NK-92 treated with Interleukin-12 subunit alpha and Interleukin-12 subunit beta, amount 100 ng/mL, for 24 hours (cell line): ENCODE data around the gene RNF2.
"Not testable (repeated sequence)": the region's sequence is repeated elsewhere in the genome, so short reads cannot be mapped to it uniquely, and the experiment has no call there.

ENCODE experiments used
- DNase-seq: peaks from one replicate; lab custom pipeline; 2025; lab: John Stamatoyannopoulos, UW

Gene RNF2

DNA sequence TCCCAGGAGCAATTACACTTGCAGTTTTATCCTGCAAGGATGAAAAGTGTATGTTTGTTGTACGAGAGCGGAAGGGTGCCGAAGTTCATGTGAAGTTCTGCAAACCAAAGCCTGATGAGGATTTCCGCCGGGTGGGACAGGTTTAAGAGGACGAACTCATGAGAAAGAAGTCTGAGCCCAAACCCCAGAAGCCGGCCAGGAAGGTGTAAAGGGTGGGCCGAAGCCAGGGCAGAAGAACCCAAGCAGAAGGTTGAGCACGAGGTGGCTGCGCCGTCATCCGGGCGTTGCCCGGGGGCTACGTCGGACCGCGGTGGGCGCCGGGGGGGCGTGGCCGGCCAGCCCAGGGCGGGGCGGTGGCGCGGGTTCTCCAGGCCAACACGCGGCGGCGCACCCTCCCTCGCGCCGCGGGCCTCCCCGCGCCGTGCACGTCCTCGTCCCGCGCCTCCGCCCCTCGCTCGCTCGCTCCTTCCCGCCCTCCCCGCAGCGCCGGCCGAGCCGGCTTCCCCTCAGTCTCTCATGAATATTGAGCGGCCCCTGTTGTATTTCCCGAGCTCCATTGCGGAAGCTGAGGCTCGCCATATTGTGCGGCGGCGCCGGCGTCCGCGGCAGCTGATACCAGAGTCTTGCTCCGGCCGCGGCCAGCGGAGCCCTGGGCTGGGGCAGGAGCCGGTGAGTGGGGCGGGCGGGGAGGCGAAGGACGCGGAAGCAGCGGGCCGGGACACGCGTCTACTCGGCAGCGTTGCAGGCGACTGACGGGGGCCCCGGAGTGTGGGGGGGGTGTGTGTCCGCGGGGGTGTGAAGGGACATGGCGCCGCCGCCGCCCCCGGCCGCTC, at the start of gene RNF2:
TSS of gene RNF2 (plus strand) at position 578 of the 833 bp plus-strand sequence. CDS start 41,996 bp downstream, outside the sequence.
- DNase-seq, result peak; percentile 66

DNA sequence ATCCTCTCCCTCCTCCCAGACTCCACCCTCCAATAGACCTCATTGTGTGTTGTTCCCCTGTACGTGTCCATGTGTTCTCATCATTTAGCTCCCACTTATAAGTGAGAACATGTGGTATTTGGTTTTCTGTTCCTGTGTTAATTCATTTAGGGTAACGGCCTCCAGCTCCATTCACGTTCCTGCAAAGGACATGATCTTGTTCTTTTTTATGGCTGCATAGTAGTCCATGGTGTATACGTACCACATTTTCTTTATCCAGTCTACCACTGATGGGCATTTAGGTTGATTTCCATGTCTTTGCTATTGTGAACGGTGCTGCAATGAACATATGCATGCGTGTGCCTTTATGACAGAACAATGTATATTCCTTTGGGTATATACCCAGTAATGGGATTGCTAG, 45.4 kb upstream of the RNF2 start:
- DNase-seq, result not testable (repeated sequence)

DNA sequence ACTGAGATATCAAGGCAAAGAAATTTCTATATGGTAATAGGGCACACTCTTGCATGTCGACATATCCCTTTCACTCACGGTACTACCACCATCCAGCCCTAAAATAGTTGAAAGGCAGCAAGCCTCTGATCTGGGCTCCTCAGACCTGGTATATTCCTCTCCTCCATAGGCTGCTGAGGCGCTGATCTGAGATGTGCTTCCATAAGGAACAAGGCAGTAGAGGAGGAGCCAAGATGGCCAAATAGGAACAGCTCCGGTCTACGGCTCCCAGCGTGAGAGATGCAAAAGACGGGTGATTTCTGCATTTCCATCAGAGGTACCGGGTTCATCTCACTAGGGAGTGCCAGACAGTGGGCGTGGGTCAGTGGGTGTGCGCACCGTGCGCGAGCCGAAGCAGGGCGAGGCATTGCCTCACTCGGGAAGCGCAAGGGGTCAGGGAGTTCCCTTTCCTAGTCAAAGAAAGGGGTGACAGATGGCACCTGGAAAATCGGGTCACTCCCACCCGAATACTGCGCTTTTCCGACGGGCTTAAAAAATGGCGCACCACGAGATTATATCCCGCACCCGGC, 44.0 kb upstream of the RNF2 start:
- not testable (repeated sequence) for DNase-seq

DNA sequence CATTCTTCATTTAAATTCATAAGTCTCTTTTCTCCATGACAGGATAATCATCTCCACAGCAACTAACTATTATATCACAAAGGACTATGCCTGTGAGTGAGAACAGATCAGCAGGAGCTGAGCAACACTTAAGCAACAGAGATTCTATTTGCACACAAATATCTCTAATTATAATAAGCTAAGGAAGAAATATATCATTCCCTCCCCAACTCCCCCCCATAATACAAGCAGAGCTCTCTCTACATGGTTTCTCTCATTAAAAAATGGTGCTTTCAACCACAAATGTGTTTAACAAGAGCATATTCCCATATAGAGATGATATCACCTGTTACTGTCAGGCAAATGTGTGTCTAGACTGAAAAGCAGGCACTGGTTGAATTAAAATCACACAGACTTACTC, 36.5 kb upstream of the RNF2 start:
- DNase-seq, result no peak

DNA sequence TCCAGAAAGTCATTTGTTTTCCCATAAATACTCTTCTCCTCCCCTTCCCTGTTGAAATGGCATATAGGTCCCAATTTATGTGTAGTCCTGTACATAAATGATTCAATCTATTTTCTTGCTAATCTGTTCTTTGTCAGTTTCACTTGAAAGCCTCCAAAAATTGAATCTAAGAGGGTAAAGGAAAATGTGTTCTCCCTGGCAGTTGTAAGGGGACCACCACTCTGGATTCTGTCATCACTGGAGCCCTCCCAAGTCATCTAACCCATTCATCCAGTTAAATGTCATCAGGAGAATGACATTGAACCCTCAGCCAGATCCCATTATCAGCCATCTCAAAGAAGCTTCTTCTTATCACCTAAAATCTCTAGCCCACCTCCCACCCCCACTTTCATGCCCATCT, 35.0 kb upstream of the RNF2 start:
- DNase-seq, result no peak

DNA sequence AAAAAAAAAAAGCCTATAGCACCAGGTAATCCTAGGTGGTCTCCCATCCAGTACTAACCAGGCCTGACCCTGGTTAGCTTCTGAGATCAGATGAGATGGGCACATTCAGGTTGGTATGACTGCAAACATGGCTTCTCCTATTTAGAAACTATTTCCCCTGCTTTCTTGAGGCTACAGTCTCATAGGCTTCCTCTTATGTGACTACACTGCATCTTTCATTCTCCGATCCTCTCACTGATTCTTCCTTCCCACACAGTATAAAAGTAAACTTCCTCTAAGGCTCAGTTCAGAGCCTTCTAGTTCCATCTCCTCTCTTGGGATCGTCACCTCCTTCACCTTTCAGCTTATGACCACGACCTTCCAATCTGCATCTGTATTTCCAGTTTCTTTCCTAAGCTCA, 30.4 kb upstream of the RNF2 start:
- DNase-seq, result no peak

DNA sequence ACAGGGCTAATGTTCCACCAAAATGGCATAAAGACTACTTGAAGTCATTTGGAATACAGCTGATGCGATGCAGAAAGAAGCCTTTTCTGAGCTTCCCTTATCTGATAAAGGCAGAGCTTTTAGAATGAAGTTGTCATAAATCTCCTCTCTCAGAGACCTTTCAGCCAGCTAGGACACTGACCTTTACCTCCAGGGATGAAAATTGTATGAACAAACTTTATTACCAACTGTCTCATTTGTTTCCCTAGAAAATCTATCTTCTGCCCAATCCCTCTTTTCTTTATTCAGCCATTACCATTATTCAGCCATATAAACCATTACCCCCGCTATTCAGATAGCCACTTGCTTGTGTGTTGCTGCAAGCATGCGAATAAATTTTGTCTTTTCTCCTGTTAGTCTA, 29.7 kb upstream of the RNF2 start:
- DNase-seq, result no peak

- DNase-seq, result no peak
Observed at GRCh38 chr1:185016880-185017279, 28.5 kb upstream of the RNF2 start.

DNA sequence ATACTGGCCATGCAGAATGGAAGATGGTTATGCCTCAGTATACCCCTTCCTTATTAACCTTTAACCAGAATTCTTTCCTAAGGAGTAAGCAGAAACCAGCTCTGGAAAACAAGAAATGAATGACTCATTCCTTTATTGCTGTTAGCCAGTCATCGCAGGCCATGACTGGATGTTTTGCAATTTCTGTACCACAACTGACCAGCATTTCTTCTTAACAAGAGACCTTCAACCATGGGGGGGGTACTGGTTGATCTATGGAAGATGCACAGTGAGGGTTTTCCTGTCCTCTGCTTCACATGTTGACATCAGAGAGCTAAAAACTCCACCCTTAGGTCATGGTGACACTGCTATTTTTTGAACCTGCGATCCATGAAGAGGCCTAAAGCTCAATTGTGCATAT, 28.0 kb upstream of the RNF2 start:
- no peak for DNase-seq

DNA sequence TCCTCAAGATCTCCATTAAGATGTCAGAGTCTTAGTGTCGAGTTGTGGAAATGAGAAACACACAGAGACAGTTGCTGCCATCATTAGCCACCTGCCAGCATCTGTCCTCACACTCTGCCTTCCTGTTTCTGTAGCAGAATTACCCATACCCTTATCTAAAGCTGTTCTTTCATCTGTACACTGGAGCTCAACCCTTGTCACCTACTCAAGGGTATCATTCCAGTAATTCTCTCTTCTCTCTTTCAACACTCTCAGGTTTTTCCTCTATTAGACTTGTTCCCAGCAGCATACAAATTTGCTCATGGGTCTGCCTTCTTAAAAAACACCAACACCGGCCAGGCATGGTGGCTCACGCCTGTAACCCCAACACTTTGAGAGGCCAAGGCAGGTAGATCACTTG, 27.4 kb upstream of the RNF2 start:
- no peak for DNase-seq

GRCh38 chr1:185027252-185027882, 18.0 kb upstream of the RNF2 start:
- DNase-seq, result no peak

- no peak for DNase-seq
Observed at GRCh38 chr1:185033686-185034085, 11.7 kb upstream of the RNF2 start.

GRCh38 chr1:185035258-185035657, 10.1 kb upstream of the RNF2 start:
- DNase-seq, result no peak

DNA sequence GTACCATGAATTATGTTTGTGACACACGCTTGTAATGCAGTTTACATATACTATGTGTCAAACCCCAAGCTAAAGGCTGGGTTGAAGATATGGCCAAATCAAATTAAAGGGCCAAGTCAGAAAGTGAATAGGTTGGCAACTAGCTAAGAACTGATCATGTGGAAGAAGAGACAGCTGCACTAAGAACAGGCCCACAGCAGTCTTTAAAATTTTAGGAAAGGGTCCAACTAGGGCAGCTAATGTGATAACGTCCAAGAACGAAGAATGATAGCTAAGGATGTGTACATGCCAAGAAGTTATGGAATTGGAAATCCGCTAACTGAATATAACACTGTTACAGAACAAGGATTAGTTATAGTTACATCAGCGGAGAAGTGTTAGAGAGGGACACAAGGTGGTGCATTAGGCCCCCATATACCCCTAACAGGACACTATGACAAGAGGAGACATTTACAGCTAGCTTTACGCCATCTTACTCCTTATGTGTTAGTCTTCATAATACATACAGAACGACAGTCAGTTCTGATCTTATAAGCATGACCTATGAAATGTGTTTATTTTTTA, 6.5 kb upstream of the RNF2 start:
- no peak for DNase-seq

DNA sequence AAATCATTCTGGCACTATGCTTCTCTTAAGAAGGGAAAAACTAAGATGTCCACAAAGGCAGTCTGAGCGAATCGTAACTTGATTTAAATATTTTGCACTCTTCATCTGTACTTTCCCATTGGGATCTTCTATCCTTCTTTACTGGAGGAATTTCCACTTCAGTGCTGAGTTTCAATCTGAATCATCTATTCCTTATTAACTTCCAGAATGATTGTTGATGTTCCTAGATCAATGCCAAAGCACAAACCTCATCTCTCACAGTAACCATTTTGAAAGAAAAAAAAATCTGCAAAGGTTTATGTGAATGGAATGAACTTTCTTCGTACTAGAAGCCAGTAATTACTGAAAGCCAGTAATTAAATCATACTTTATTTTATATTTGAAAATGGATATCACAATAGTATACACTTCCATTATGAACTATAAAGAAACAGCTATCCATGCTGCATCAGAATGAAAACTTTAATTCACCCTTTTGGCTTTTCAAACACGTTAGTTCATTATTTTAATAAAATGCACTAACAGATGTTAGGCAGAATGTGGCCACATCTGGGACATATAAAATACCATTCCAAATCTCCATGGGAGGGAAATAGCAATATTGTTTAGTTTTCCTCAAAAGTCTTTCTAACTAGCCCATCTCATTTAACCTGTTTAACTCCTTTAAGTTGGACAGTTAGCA, 5.5 kb upstream of the RNF2 start:
- DNase-seq, result no peak

DNA sequence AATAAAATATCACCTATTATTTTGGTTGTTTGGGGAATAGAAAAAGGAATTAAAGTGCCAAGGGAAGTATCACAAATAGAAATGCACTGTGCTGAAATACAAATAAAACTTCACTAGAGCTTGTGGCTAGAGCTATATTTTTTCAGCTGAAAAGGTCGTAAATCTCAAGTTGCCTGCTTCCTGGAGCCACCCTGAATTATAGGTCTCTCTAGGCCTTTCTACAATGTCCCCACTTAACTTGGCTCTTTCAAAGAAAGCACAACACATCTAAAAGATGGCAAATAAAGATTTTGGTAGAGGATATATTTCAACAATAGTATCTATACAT, 5.0 kb upstream of the RNF2 start:
- no peak for DNase-seq

- no peak for DNase-seq
Observed at GRCh38 chr1:185041742-185042141, 3.6 kb upstream of the RNF2 start.

DNA sequence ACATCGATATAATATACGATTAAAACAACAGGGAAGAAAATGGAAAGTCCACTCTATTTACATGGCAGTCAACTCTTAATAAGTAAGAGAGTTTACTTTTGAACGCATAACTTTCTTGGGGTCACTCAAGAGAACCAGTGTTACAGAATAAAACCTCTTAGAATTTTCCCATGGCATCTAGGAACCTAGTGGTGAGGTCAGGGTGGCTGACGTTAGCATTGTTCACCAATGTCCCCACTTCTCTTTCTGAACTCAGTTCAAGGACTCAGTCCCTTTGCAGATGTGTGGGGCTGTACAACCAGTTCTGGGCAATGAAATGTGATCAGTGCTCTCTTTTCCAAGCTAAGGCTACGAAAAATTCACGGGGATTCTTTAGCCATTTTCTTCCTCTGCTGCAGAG, 2.6 kb upstream of the RNF2 start:
- no peak for DNase-seq

GRCh38 chr1:185044387-185044786, 971 bp upstream of the RNF2 start:
- DNase-seq, result no peak

- peak; percentile 30 for DNase-seq
Observed at GRCh38 chr1:185045814-185046492, 595 bp downstream of the RNF2 start.

DNA sequence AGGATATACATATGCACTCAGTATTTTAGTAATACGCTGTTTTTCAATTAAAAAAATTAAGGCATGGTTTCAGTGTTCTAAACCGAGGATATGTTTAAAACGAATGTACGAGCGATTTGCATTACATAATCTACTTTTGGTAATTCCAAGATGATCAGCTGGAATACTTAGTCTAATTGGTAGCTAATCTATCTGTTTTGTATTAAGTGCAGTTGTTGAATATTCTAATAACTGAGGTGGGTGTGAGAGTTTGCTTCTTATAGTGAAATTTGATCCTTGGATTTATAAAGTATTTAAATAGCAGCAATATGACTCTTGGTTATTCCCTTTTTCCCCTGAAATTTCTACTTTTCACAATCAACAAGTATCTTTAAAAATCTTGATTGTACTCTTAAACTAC, 1.3 kb downstream of the RNF2 start:
- DNase-seq, result no peak

DNA sequence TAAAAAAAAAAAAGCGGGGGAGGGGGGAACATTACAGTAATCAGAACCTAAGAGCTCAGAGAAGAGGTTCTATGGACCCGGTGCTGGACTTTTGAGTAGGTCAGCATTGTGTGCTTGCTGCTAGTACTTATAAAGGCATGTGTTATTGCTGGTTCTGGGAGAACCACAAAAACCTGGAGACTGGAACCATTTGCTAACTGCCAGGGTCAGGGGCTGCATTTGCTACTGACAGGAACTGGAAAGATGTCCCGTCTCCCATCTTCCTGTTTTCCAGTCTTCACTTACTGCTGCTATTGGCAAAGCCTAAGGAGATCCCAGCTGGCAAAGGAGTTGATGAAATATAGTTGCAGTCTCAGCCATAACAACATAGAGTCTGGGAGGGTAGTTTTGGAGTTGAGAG, 4.3 kb downstream of the RNF2 start:
- no peak for DNase-seq
